Fibroblast of villous mesenchyme (primary cell): Measurements from ENCODE around the gene CRYGN. TPM values are rescaled to one million over a fixed set of nuclear protein-coding genes. Genes with fewer than 3 reads are reported as not detected.

Experiments
- DNase-seq: peaks from one replicate; pipeline ENCODE4 v3.0.0-alpha.2; 2010; ENCODE audit warnings: low read depth
- H3K4me3 ChIP-seq: 2 replicates; pipeline ENCODE4 v1.5.1; 2011; ENCODE audit warnings: low read depth, mild to moderate bottlenecking, low read length
- CTCF ChIP-seq: IDR thresholded peaks from 2 replicates; pipeline ENCODE4 v1.5.1; 2012; ENCODE audit warnings: low read depth, mild to moderate bottlenecking, low read length; ENCODE audit not compliant: insufficient read depth
- total RNA-seq: library from RNA; depleted of rRNA; stranded (reverse); fragments of >200 nt; gene quantifications from 2 replicates; pipeline ENCODE4 v1.2.3, GENCODE V29; 2012

Gene CRYGN
- total RNA-seq, 1 donor = under 0.01 TPM

GRCh38 chr7:151454932-151455530, 15.1 kb upstream of the CRYGN start:
- H3K4me3 ChIP-seq = no peak overlapping the region
- DNase-seq = no peak
- no peak for TF ChIP-seq CTCF

DNA sequence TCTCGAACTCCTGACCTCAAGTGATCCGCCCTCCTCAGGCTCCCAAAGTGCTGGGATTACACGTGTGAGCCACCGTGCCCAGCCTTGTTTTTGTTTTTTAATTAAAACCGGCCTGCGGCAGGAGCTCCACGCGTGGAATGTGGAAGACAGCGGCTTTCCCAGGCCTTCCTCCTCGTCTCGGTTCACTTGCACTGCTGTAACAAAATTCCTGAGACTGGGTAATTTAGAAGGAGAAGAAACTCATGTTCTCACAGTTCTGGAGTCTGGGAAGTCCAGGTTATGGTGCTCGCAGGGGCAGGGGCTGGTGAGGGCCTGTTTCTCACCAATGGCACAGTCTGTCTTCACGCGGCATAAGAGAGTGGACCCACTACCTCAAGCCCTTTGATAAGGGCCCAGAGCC, 14.4 kb upstream of the CRYGN start:
- DNase-seq = peak; percentile 34
- no peak for TF ChIP-seq CTCF

DNA sequence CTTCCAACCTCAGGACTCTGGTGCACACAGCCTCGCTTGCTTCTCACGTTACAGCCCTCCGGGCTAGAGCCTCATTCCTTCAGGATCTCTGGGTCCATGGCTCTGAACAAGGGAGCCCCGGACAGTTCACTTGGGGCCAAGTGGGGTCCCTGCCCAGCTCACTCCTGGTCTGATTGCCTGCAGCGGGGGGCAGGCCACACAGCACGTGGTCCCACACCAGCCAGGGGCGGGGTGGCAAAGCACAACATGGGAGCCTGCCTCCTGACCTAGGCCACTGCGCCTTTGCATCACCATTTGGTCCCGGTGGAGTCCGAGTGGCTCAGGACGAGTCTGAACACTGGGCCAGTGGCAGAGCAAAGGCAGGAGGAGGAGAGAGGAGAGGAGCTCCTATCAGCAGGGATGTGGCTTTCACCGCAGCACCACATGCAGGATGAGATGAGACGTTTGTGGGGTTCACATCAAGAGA, 13.4 kb upstream of the CRYGN start:
- no peak for TF ChIP-seq CTCF
- H3K4me3 ChIP-seq = no peak overlapping the region
- no peak for DNase-seq

More for the DNA sequence above, 14.4 kb upstream of the CRYGN start:
- H3K4me3 ChIP-seq = no peak overlapping the region

GRCh38 chr7:151452680-151453325, 12.9 kb upstream of the CRYGN start:
- TF ChIP-seq CTCF = no peak
- H3K4me3 ChIP-seq = no peak overlapping the region
- DNase-seq = no peak

GRCh38 chr7:151451626-151452571, 12.0 kb upstream of the CRYGN start:
- no peak for TF ChIP-seq CTCF
- no peak overlapping the region for H3K4me3 ChIP-seq
- DNase-seq = no peak

DNA sequence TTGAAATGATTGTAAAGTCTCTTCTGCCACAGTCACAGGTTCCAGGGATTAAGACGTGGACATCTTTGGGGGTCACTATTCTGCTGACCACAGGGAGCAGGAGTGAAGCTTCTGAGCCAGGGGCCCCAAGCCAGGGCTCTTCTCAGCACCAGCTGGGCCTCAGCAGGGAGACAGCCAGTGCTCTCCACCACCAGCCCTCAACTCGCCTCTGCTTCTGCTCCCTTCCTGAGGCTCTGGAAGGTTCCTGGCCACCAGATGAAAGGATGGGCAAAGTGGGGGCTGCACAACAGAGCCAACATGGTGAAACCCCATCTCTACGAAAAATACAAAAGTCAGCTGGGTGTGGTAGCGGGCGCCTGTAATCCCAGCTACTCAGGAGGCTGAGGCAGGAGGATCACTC, 11.2 kb upstream of the CRYGN start:
- no peak for DNase-seq
- no peak overlapping the region for H3K4me3 ChIP-seq
- no peak for TF ChIP-seq CTCF
